GM19351 (cell line): ENCODE data around the gene MAP2K5.

ENCODE experiments used
- ATAC-seq: cut with Tn5 transposase; IDR thresholded peaks from one replicate; pipeline ENCODE4 v1.9.1; 2021; ENCODE audit warnings: mild to moderate bottlenecking, moderate library complexity; ENCODE audit not compliant: unreplicated experiment

MAP2K5 gene

GRCh38 chr15:67777071-67777470 lies 234.6 kb downstream of the MAP2K5 start:
- ATAC-seq = no peak

GRCh38 chr15:67777773-67778172 lies 235.3 kb downstream of the MAP2K5 start:
- ATAC-seq = no peak

GRCh38 chr15:67778968-67779548 lies 236.6 kb downstream of the MAP2K5 start:
- no peak for ATAC-seq

GRCh38 chr15:67779549-67780111 lies 237.1 kb downstream of the MAP2K5 start:
- no peak for ATAC-seq

GRCh38 chr15:67781061-67781460 lies 238.6 kb downstream of the MAP2K5 start:
- ATAC-seq = no peak

GRCh38 chr15:67781907-67782690 lies 239.6 kb downstream of the MAP2K5 start:
- ATAC-seq = no peak

- no peak for ATAC-seq
These were observed 240.1 kb downstream of the MAP2K5 start for GRCh38 chr15:67782691-67782991.

- peak; percentile 45 for ATAC-seq
These were observed 240.8 kb downstream of the MAP2K5 start for GRCh38 chr15:67783303-67783702.

GRCh38 chr15:67784090-67784781 lies 241.7 kb downstream of the MAP2K5 start:
- peak; percentile 87 for ATAC-seq

GRCh38 chr15:67784856-67785430 lies 242.4 kb downstream of the MAP2K5 start:
- peak; percentile 12 for ATAC-seq

GRCh38 chr15:67785431-67785830 lies 242.9 kb downstream of the MAP2K5 start:
- ATAC-seq = no peak

GRCh38 chr15:67786646-67787045 lies 244.1 kb downstream of the MAP2K5 start:
- ATAC-seq = no peak

- ATAC-seq = no peak
These were observed 246.5 kb downstream of the MAP2K5 start for GRCh38 chr15:67788986-67789385.

GRCh38 chr15:67790610-67791319 lies 248.3 kb downstream of the MAP2K5 start:
- no peak for ATAC-seq

- ATAC-seq = no peak
These were observed 249.9 kb downstream of the MAP2K5 start for GRCh38 chr15:67792250-67792942.

GRCh38 chr15:67794832-67795574 lies 252.5 kb downstream of the MAP2K5 start:
- no peak for ATAC-seq

- no peak for ATAC-seq
These were observed 254.0 kb downstream of the MAP2K5 start for GRCh38 chr15:67796196-67797127.

GRCh38 chr15:67799801-67800205 lies 257.3 kb downstream of the MAP2K5 start:
- no peak for ATAC-seq
